GM21529 (cell line): Measurements from ENCODE around the gene GPC6.
"Not testable (repeated sequence)": the region's sequence is repeated elsewhere in the genome, so short reads cannot be mapped to it uniquely, and the experiment has no call there.

Experiments
- ATAC-seq: cut with Tn5 transposase; IDR thresholded peaks from one replicate; pipeline ENCODE4 v1.9.1; 2021; ENCODE audit not compliant: unreplicated experiment

Gene GPC6

DNA sequence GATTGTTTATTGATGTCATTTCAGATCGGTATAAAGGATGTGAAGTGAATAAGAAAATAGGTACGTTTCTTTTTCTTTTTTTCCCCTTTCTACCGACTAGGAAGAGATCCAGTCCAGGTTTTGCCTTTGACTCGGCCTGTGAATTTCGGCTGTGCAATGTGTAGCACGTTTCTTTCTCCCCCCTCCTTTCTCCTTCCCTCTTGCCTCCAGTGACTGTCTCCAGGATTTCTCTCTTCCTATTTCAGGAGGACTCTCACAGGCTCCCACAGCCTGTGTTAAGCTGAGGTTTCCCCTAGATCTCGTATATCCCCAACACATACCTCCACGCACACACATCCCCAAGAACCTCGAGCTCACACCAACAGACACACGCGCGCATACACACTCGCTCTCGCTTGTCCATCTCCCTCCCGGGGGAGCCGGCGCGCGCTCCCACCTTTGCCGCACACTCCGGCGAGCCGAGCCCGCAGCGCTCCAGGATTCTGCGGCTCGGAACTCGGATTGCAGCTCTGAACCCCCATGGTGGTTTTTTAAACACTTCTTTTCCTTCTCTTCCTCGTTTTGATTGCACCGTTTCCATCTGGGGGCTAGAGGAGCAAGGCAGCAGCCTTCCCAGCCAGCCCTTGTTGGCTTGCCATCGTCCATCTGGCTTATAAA is at the start of gene GPC6:
GPC6 (plus strand) TSS at position 185 of the 657 bp plus-strand sequence.
- ATAC-seq: no peak

DNA sequence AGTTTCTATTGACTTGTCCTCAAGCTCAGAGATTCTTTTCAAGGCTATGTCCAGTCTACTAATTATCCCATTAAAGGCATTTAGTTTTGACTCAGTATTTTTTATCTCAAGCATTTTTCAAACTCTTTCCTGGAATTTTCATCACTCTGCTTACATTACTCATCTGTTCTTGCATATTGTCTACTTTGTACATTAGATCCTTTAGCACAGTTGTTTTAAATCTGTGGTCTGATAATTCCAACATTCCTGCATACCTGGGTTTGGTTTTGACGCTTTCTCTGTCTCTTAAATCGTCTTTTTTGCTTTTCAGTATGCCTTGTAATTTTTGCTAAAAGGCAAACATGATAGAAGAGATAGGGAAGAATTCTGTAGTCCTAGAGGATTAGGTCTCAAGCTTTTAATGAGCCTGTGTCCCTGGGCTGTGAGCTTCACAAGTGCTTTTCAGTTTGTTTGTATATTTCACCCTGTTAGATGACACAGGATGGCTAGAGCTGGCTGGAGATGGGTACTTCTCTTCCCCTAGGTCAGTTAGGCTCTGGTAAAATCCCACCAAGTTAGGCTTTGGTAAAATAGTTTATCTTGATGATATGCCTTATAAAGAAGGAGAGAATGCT is 46.1 kb upstream of the GPC6 start:
- no peak for ATAC-seq

DNA sequence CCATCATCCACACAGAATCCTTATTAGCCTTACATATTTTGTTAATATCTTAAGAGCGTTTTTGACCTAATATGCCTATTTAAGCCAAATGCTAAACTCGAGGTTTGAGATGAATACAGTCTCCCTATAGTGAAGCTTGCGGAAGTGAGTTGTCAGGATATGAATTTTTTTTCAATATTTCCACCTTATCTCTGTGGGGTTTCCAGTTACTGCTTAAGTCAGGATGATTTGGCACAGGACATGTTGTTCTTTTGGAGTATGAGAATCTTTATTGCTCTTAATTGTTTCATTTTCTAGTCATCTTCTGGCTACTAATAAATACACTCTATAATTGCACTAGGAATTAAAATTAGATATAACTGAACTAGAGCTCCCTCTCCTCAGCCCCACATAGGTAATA is 44.2 kb upstream of the GPC6 start:
- no peak for ATAC-seq

DNA sequence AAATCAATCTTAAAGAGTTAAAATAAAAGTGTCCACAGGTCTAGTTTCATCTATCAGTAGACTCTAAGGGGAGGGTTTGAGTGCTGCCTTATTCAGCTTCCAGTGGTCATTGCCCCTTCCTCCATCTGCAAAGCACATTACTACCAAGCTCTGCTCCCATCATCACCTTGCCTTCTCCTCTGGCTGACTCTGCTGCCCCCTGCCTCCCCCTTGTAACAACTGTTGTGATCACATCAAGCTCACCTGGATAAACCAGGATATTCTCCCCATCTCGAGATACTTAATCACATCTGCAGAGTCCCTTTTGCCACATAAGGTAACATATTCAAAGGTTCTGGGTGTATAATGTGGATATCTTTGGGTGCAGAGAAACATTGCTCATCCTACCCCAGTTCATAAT is 43.3 kb upstream of the GPC6 start:
- ATAC-seq: no peak

DNA sequence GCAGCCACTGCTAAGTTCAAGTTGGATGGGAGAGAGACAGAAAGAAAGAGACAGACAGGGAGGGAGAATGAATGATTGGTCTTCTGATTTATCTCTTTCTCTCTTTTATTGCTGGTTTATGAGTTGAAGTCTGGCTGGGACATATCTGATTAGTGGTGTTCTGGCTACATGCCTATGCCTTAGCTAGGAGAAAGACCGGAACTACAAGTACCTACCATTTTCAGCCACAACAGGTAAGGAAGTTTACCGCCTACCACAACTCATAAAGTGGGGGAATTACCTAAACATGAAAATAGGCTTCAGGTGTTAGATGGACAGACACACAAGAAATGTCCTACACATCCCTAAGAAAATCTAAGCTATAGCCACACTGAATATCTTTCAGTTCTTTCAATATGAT is 36.6 kb upstream of the GPC6 start:
- no peak for ATAC-seq

DNA sequence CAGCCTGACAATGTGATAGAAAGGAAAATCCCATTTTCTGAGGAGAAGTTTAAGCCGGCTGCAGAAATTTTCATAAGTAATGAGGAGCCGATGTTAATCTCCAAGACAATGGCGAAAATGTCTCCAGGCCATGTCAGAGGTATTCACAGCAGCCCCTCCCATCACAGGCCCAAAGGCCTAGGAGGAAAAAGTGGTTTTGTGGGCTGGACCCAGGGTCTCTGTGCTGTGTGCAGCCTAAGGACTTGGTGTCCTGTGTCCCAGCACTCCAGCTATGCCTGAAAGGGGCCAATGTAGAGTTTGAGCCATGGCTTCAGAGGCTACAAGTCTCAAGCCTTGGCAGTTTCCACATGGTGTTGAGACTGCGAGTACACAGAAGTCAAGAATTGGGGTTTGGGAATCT is 32.9 kb upstream of the GPC6 start:
- ATAC-seq: no peak

DNA sequence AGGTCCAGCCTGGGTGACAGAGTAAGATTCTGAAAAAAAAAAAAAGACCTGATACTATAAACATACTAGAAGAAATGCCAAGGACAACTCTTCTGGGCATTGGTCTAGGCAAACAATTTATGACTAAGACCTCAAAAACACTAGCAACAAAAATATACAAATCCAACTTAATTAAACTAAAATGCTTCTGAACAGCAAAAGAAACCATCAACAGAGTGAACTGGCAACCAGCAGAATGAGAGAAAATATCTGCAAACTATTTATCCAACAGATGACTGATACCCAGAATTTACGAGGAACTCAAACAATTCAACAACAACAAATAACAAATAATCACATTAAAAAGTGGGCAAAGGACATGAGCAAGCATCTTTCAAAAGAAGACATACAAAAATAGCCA is 26.8 kb upstream of the GPC6 start:
- ATAC-seq: no peak

DNA sequence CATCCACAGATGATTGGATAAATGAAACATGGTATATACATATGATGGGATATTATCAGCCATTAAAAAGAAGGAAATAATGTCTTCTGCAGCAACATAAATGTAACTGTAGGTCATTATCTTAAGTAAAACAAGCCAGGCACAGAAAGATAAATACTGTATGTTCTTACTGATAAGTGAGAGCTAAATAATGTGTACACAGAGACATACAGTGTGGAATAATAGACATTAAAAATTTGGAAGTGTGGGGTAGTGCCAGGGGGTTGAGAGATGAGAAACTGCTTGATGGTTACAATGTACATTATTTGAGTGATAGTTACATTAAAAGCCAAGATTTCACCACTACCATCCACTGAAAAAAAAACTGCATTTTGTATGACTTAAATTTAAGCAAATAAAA is 26.0 kb upstream of the GPC6 start:
- ATAC-seq: no peak

DNA sequence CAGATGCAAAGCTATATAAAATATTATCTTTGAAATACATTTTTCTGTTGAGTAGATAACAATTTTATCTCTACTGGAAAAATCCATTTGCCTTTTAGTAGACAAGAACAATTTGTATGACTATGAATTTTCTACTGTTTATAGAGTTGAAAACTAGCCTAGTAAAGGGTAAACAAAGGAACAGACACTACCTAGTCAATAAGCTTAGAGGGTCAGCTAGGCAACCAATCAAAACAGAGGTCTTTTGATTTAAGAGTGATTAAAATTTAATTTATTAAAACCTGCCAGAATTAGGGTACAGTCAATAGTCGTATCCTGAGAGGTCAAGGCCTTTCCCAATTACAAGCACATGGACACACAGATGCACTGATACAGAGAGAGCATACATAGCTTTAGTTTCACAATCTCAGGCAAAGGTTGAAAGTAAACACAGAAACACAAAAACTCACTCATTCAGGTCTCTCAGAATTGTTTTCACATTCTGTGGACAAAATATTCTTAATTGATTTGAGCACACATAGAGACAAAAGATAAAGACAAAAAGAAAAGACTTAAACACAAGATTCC is 24.5 kb upstream of the GPC6 start:
- no peak for ATAC-seq

DNA sequence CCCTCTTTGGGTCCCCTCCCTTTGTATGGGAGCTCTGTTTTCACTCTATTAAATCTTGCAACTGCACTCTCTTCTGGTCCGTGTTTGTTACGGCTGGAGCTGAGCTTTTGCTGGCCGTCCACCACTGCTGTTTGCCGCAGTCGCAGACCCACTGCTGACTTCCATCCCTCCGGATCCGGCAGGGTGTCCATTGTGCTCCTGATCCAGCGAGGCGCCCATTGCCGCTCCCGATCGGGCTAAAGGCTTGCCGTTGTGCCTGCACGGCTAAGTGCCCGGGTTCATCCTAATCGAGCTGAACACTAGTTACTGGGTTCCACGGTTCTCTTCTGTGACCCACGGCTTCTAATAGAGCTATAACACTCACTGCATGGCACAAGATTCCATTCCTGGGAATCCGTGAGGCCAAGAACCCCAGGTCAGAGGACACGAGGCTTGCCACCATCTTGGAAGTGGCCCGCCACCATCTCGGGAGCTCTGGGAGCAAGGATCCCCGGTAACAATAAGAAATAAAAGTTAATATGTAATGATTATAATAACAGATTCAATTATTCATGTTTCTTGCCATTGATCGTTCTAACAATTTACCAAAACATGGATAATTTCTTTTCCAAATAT is 19.7 kb upstream of the GPC6 start:
- not testable (repeated sequence) for ATAC-seq

DNA sequence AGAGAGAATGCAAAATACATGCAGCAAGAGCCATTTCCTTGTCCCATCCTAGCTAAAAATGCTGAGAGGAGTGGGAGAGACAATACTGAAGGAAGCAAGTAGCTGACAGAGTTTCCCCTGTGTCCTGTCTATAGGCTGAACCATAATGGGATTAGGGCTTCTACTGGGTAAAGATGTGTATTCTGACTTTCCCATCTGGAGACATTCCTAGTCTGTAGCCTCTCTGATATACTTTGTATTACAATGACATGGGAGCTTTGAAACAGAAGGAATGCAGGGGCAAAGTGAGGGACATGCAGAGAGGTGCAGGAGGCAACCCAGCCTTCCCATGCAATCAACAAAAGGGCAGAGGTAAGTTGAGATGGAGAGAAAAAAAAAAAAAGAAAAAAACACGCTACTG is 10.5 kb upstream of the GPC6 start:
- ATAC-seq: no peak

DNA sequence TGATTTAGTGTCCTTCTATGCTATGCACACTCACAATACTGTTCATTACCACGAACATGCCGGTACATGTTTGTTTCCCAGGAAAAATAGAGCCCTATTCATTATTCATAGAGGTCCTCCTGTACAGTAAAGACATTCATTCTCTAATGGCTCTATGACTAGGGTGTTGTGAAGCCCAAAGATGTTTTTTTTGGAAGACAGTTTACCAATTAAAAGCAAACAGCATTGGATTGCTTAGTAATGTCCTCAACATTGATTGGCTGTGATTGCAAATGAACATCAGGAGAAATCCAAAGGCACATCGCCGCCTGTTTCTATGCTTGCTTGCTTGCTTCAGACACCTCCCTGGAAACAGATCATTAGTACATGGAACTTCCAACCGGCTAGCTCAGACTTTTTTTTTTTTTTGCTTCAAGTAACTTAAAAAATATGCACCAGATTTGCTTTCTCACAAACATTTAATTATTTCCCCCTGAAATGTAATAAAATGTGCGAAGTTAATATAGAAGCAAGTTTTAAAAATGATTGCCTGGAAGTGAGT is 8.8 kb upstream of the GPC6 start:
- no peak for ATAC-seq

DNA sequence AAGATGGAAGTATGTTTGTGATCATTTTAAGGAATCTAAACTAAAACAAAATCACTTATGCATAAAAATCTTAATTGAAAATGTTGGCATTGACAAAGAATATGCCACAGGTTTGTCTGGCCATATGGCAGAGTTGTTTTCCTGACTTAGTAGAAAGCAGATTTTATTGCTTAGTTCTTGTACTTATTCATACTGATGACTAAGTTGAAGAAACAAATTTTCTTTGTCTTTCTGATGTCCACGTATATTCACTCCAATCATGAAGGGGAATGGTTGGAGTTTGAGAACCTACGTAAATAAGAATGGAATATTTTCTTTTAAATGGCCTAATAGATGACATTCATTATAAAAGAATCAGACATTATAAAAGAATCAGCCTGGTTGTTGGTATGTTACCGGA is 8.0 kb upstream of the GPC6 start:
- ATAC-seq: no peak

DNA sequence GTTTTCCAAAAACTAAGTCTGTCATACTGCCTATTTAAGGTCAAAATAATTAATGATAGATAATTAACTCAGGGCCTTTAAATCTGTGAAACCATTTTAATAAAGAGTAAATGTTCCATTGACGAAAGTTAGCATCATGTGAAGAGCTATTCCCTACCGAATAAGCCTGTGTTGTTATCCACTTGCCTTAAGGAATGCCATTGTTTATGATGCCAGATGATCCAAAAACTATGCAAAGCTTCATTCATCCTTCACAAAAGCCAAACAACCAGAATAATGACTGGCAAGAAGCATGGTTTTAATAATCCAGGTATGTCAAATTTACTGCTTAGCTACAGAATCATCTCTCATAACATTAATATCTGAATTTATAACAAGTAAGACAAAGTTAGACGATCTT is 6.5 kb upstream of the GPC6 start:
- no peak for ATAC-seq

DNA sequence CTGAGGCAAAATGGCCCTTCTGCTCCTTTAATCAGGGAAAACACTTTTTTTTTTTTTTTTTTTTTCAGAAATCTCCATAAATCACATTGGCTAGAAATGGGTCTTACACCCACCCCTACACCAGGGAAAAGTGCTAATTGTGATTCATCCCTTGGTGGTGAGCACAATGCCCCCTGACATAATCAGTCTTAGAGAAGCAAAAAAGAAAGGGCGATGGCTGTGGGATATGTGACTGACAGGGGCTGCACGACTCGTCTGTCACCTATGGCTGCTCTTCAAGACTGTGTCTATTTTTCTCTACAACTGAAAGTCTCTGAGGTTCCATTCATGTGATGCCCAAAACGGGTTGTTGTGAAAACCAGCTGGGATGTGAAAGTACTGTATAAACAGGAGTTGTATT is 3.6 kb upstream of the GPC6 start:
- ATAC-seq: no peak

DNA sequence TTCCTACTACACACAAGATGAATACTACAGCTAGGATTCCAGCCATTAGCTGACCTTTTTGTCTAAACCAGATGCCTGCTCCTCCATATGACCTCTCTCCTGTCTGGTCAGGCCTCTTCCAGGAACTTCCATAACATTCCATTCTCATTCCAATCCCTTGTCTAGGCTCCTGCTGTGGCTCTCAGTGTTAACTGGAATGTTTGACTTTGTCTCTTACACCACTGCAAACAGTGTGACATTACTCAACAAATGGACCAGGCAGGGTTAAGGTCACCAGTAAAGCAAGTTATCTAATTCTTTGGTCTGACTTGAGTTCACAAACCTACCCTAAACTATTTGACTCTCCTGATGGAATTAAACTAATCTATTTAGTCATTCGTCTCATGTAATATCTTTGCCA is 2.1 kb upstream of the GPC6 start:
- no peak for ATAC-seq

DNA sequence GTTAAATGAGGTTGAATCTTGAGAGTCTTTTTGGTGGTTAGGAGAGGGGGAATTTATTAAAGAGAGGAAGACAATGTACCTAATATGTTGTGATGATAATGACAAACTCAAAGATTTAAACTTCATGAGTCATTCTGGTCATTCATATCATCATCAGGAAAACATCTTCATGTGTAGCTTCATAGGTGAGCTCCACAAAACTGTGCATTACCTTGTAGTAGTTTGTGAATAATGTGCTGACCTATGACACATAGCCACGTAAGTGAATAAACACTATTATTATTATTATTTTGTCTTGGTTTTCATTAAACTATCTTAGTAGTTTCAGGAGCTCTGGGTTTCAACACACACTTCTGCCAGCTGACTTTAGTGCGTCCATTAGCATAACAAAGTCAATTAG is 997 bp upstream of the GPC6 start:
- ATAC-seq: no peak

DNA sequence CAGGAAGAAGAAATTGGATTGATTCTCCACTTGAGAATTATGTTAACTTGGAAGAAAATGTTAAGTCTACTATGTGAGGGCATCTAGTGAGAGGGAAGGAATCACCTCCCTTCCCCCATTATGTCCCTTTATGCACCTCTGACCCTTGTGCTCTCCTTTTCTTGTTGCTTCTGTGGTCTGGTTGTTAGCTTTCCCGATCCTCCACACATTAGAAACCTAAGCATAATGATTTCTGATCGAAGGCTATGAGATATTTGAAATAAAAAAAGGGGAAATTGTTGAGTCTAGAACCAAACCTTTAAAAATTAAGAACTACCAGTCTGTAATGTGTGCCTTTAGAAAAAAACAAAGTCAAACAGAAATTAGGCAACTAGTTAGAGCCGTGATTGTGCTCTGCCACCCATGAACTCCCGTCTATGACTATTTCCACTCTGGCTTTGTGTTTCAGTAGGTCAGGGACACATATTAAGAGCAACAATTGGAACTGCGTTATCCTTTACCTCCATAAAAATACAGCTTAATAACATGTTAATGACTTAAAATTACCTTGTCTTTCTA is 463 bp upstream of the GPC6 start:
- ATAC-seq: no peak

DNA sequence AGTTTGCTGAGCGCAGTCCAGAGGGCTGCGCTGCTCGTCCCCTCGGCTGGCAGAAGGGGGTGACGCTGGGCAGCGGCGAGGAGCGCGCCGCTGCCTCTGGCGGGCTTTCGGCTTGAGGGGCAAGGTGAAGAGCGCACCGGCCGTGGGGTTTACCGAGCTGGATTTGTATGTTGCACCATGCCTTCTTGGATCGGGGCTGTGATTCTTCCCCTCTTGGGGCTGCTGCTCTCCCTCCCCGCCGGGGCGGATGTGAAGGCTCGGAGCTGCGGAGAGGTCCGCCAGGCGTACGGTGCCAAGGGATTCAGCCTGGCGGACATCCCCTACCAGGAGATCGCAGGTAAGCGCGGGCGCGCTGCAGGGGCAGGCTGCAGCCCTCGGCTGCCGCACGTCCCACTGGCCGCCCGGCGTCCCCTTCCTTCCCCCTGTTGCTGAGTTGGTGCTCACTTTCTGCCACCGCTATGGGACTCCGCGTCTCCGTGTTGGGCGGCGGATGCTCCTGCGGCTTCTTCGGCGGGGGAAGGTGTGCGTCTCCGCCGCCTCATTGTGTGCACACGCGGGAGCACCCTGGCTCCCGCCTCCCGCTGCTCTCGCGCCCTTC is 772 bp downstream of the GPC6 start:
- no peak for ATAC-seq

DNA sequence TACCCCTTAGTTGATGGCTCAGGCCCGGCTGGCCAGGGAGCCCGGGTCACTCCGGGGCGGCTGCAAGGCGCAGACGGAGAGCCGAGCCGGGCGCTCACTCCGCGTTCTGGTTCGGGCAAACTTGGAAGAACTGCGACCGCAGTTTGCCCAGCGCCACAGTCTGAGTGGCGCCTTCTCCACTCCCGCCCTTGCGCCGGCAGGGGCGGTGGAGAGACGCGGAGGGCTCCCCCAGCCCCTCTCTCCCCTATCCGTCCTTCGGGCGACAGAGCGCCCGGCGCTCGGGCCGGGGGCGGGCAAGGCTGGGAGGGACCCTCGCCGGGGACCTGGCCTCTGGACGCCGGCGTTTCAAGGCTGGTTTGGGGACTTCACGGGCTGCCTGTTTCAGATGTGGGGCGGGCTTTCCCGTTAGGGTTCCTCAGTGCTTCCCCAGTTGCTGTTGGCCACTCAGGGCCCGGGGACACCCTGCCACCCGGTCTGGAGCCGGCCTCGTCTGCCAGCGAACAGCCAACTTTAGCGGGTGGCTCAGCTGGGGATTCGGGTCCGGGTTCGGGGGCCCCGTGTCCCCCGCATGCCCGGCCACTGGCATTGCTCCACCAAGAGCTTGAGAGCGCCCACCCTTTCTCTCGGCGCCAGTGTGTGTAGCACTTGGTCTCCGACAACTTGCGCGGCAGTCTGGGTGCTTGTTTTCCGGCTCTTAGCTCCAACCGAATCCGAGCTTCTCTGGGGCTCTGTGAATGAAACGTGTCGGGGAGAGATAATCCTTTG is 1.5 kb downstream of the GPC6 start:
- ATAC-seq: no peak

DNA sequence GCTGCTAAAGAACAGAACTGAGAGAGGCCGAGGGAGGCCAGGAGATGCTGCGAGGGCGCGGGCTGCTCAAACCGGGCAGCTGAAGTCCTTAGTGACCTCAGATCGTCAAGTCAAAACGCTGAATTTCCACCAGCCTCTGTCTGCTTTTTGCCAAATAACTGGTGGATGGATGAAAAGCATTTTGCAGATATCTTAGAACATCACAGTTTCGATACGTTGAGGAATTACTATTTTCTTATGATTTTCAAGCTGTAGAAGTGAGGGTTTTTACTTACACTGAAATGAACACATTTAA is 2.0 kb downstream of the GPC6 start:
- no peak for ATAC-seq
